Esophagus (tissue), 2 donors: Measurements from ENCODE around the gene MAFF. TPM values are rescaled to one million over a fixed set of nuclear protein-coding genes. Genes with fewer than 3 reads are reported as not detected.

Experiments
- H3K27ac ChIP-seq, 2 donors: one replicate each; pipeline ENCODE4 v1.5.1; 2013; ENCODE audit warnings: low read depth in 2 of 2, mild to moderate bottlenecking in 2 of 2, inconsistent platforms in 1 of 2, low read length in 1 of 2, moderate library complexity in 1 of 2
- H3K27me3 ChIP-seq, 2 donors: one replicate each; pipeline ENCODE4 v1.6.1; 2013; ENCODE audit warnings: low read length in 2 of 2, control low read depth in 1 of 2, mild to moderate bottlenecking in 1 of 2; ENCODE audit not compliant: insufficient read depth in 2 of 2, control insufficient read depth in 1 of 2
- H3K36me3 ChIP-seq, 2 donors: one replicate each; pipeline ENCODE4 v1.6.1; 2013; ENCODE audit warnings: low read length in 1 of 2; ENCODE audit not compliant: control insufficient read depth in 2 of 2, insufficient read depth in 2 of 2
- H3K4me1 ChIP-seq, 2 donors: one replicate each; pipeline ENCODE4 v1.6.1; 2013; ENCODE audit warnings: low read length in 1 of 2; ENCODE audit not compliant: control insufficient read depth in 2 of 2, insufficient read depth in 2 of 2
- H3K4me3 ChIP-seq, 2 donors: one replicate each; pipeline ENCODE4 v1.5.1; 2013; ENCODE audit warnings: low read length in 2 of 2, mild to moderate bottlenecking in 2 of 2, low read depth in 1 of 2, moderate library complexity in 1 of 2
- H3K9me3 ChIP-seq, 2 donors: one replicate each; pipeline ENCODE4 v1.6.1; 2013; ENCODE audit warnings: mild to moderate bottlenecking in 2 of 2, low read depth in 1 of 2, low read length in 1 of 2, moderate library complexity in 1 of 2; ENCODE audit not compliant: control insufficient read depth in 2 of 2, insufficient read depth in 1 of 2
- WGBS, 2 donors: extraction: QIAGEN DNeasy Blood & Tissue Kit; methylation state at CpG; one replicate each; pipeline ENCODE4 v1.1.7; 2013; 5-methylcytosine and 5-hydroxymethylcytosine counted together
- polyA plus RNA-seq, 2 donors: library from polyadenylated mRNA; stranded (reverse); fragments of 200-250 nt; gene quantifications; one replicate each; pipeline ENCODE4 v1.2.3, GENCODE V29; 2013
- donor health status: healthy with polysubstance abuse.
- donor health status: Bipolar disorder and iron deficiency.

Gene MAFF
- polyA plus RNA-seq, 2 donors = 34.7 to 99.6 TPM

DNA sequence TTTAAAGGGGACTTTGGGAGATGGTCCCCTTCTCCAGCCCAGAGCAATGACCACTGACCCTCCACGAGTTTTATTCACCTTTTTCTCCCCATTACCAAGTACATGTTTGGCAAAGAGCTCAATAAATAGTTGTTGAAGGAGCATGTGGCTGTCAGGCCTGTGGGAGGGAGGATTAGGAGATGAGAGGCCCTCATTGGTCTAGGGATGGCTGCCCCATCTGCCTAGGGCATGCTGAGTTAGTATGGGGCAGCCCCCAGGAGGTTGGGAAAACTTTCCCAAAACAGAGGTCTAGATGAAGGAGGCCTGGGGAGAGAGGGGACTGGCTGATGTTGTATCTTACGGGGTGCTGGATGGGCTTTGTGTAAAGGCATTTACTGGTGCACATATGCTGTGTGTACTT, 10.6 kb downstream of the MAFF start:
- peaks cover 2 to 3% of the 10 kb centered on the region in 2 donors for H3K36me3 ChIP-seq
- H3K4me3 ChIP-seq = no peak overlapping the region
- no peaks in the 10 kb centered on the region for H3K9me3 ChIP-seq
- whole genome bisulfite sequencing, 2 donors = 69 to 75% methylated on average over 2 of the region's 2 CpGs
- H3K27me3 ChIP-seq = no peaks in the 10 kb centered on the region
- H3K4me1 ChIP-seq = peaks cover 2 to 11% of the 10 kb centered on the region in 2 donors
- no peak overlapping the region for H3K27ac ChIP-seq

DNA sequence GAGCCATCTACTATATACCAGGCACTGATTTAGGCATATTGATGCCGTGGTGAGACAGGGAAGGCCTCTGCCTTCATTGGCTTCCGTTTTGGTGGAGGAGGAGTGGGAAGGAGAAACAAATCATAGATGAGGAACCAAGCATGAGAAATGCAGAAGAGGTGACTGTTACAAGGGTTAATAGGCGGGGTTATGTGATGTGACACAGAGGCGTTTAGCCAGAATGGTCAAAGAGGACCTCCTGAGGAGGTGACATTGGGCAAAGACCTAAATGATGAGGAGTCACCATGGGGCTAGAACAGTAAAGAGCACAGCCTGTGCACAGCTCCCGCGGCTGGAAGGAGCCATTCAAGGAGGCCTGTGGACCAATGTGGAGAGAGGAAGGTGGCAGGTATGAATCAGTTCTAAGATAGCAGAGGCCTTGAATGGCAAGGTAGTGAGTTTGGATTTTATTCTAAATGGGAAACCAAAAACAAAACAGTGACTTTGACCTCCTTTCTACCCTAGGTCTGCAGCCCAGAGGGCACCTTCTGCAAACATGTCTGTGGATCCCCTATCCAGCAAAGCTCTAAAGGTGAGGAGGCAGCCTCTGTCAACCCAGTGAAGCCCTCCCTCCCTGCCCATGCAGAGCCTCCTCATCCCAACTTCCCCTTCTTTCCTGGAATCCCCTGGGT, 11.7 kb downstream of the MAFF start:
- peak overlapping the region; percentile 47 to 63 for H3K27ac ChIP-seq
- H3K9me3 ChIP-seq = no peaks in the 10 kb centered on the region
- H3K36me3 ChIP-seq = peaks cover 0 to 3% of the 10 kb centered on the region in 2 donors
- no peaks in the 10 kb centered on the region for H3K27me3 ChIP-seq
- H3K4me1 ChIP-seq = peaks cover 2 to 11% of the 10 kb centered on the region in 2 donors
- peak overlapping the region in 1 of 2 donors; percentile 29 for H3K4me3 ChIP-seq
- WGBS, 2 donors = 91 to 93% methylated on average over 6 of the region's 6 CpGs

- 26 to 32% methylated on average over 8 of the region's 8 CpGs for WGBS, 2 donors
- peaks cover 3 to 16% of the 10 kb centered on the region in 2 donors for H3K4me1 ChIP-seq
- H3K27me3 ChIP-seq = no peaks in the 10 kb centered on the region
- H3K27ac ChIP-seq = peak overlapping the region; percentile 47 to 63
- H3K36me3 ChIP-seq = peaks cover 0 to 3% of the 10 kb centered on the region in 2 donors
- H3K4me3 ChIP-seq = peak overlapping the region in 1 of 2 donors; percentile 29
- H3K9me3 ChIP-seq = no peaks in the 10 kb centered on the region
These were observed 12.2 kb downstream of the MAFF start for GRCh38 chr22:38213990-38214301.

GRCh38 chr22:38214302-38215056, 12.7 kb downstream of the MAFF start:
- H3K27ac ChIP-seq = peak overlapping the region; percentile 47
- H3K4me1 ChIP-seq = peaks cover 3 to 19% of the 10 kb centered on the region in 2 donors
- peaks cover 0 to 3% of the 10 kb centered on the region in 2 donors for H3K36me3 ChIP-seq
- H3K4me3 ChIP-seq = peak overlapping the region in 1 of 2 donors; percentile 29
- no peaks in the 10 kb centered on the region for H3K27me3 ChIP-seq
- 24 to 27% methylated on average over 61 to 81 of the region's 81 CpGs for WGBS, 2 donors
- H3K9me3 ChIP-seq = no peaks in the 10 kb centered on the region

DNA sequence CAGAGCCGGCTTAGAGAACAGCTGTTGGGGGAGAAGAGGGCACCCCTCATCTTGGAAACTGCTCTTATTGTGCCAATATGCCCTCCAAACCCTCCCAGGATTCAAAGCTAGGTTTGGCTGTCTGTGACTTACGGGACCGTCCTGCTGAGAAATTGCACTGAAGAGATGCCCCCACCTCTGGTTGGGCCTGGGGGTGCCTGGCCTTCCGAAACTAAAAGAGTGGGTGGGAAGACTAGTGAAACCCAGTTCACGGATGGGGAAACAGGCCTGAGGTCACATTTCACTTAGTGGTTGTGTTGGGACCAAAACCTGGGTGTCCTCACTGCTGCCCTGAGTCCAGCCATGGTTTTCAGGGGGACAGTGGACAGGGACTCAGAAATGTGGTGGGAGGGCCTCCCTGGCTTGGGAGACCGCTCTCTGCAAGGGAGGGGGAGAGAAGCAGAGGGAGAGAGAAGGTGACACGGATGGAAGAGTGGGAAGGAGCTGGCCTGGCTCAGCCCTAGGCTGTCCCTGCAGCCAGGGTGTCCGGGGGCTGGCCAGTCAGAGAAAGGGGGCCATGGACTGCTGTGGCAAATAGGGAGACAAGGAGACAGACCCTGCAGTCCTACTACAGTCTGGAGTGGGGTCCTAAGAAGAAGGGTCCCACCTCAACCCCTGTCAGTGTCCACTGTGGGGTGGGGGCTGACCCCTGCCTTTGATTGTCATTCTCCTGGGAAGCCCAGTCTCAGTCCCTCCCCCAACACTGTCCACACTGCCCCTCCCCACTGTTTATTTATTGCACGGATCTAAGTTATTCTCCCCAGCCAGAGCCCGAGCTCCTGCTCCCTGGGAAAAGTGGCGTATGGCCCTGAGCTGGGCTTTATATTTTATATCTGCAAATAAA, 13.6 kb downstream of the MAFF start:
- peaks cover 3 to 28% of the 10 kb centered on the region in 2 donors for H3K4me1 ChIP-seq
- H3K27me3 ChIP-seq = no peaks in the 10 kb centered on the region

DNA sequence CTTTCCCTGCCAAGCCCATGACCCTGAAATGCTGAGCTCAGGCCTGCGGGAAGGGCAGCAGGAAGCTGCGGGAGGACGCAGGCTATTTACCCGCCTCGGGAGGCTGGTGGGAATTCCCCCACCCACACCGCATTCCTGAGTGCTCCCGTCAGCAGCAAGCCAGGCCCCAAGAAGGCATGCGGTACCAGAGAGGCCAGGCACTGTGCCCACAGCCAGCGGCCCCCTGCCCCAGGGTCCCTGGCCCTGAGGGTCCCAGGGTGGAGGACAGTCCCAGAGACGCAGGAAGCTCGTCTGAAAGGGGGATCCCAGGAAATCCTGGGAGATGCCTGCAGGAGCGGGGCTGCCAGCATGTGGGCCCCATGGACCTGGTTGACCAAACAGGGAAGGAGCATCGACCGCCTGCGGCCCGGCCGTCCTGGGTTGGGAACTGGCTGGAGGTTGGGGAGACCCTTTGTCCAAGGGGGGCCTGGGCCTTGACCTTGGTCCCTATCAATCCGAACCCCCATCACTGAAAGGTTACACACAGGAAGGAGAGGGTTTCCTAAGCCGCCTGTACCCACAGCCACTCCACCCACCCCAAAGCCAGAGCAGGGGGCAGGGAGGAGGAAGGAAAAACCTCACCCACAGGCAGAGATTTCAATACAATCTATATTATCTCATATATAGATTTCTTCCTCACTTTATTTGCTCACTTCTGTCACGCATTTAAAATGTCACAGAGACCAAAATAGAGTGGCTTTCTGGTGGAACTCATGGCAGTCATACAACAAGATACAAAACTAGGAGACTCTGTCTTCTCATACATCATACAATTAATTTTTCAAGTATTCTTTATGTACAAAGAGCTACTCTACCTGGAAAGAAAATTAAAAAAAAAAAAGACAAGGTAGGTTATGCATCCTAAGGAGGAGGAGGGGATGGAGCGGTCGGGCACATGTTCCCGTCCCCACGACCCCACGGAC, 17.1 kb downstream of the MAFF start:
- H3K4me3 ChIP-seq = no peak overlapping the region
- no peaks in the 10 kb centered on the region for H3K27me3 ChIP-seq
- WGBS, 2 donors = 39 to 42% methylated on average over 25 of the region's 25 CpGs
- H3K36me3 ChIP-seq = peaks cover 0 to 6% of the 10 kb centered on the region in 2 donors
- peaks cover 3 to 38% of the 10 kb centered on the region in 2 donors for H3K4me1 ChIP-seq
- H3K9me3 ChIP-seq = no peaks in the 10 kb centered on the region
- H3K27ac ChIP-seq = peak overlapping the region; percentile 75 to 84

More for the DNA sequence above, 13.6 kb downstream of the MAFF start:
- no peaks in the 10 kb centered on the region for H3K9me3 ChIP-seq
- H3K4me3 ChIP-seq = no peak overlapping the region
- H3K36me3 ChIP-seq = peaks cover 0 to 3% of the 10 kb centered on the region in 2 donors
- WGBS, 2 donors = 88 to 90% methylated on average over 11 of the region's 11 CpGs
- no peak overlapping the region for H3K27ac ChIP-seq

GRCh38 chr22:38219632-38220031, 17.8 kb downstream of the MAFF start:
- Histone ChIP-seq H3K27me3 (no peaks in the 10 kb centered on the region), H3K4me1 (peaks cover 3 to 32% of the 10 kb centered on the region in 2 donors), H3K9me3 (no peaks in the 10 kb centered on the region), H3K36me3 (peaks cover 0 to 10% of the 10 kb centered on the region in 2 donors), H3K27ac (peak overlapping the region; percentile 46 to 69), H3K4me3 (no peak overlapping the region)
- 53 to 73% methylated on average over 10 of the region's 10 CpGs for WGBS, 2 donors

DNA sequence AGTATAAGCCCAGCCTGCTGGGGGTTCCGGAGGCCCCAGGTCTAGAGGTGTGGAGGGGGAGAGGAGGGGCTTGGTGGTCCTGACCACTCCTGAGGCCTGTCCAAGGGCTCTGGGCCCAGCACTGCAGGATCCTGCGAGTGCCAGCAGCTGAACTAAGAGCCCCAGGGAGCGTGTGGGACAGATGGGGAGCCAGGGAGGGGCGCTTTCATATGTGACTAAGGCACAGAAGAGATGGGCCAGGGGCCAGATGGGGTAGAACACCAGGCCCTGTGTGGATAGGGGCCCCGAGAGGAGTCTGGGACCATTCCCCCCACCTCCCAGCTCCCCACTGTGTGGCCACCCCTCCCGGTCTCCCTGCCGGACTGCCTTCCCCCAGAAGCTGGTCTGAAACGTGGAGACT, 18.4 kb downstream of the MAFF start:
- Histone ChIP-seq H3K36me3 (peaks cover 0 to 13% of the 10 kb centered on the region in 2 donors), H3K9me3 (no peaks in the 10 kb centered on the region), H3K4me1 (peaks cover 3 to 32% of the 10 kb centered on the region in 2 donors), H3K27me3 (no peaks in the 10 kb centered on the region), H3K4me3 (no peak overlapping the region), H3K27ac (peak overlapping the region; percentile 46 to 69)
- 57 to 62% methylated on average over 8 of the region's 8 CpGs for WGBS, 2 donors
